Measurements from ENCODE around the gene TANC1.

TANC1 gene

GRCh38 chr2:159063677-159064076 is 95.2 kb downstream of the TANC1 start:
- no peak for DNase-seq (ENCODE audit: low read depth in 2 of 2)

- DNase-seq (ENCODE audit: low read depth in 2 of 2), result no peak
These were observed 96.2 kb downstream of the TANC1 start for GRCh38 chr2:159064446-159065301.

GRCh38 chr2:159065313-159065712 is 96.9 kb downstream of the TANC1 start:
- no peak for DNase-seq (ENCODE audit: low read depth in 2 of 2)

GRCh38 chr2:159065891-159066290 is 97.5 kb downstream of the TANC1 start:
- no peak for DNase-seq (ENCODE audit: low read depth in 2 of 2)

GRCh38 chr2:159066541-159067156 is 98.2 kb downstream of the TANC1 start:
- no peak for DNase-seq (ENCODE audit: low read depth in 2 of 2)

GRCh38 chr2:159067971-159068370 is 99.5 kb downstream of the TANC1 start:
- DNase-seq (ENCODE audit: low read depth in 2 of 2), result no peak

GRCh38 chr2:159069229-159069628 is 100.8 kb downstream of the TANC1 start:
- no peak for DNase-seq (ENCODE audit: low read depth in 2 of 2)

- no peak for DNase-seq (ENCODE audit: low read depth in 2 of 2)
These were observed 101.8 kb downstream of the TANC1 start for GRCh38 chr2:159070235-159070634.

GRCh38 chr2:159071190-159071915 is 102.9 kb downstream of the TANC1 start:
- DNase-seq (ENCODE audit: low read depth in 2 of 2), result no peak

GRCh38 chr2:159072795-159073194 is 104.4 kb downstream of the TANC1 start:
- no peak for DNase-seq (ENCODE audit: low read depth in 2 of 2)

- DNase-seq (ENCODE audit: low read depth in 2 of 2), result no peak
These were observed 104.8 kb downstream of the TANC1 start for GRCh38 chr2:159073256-159073655.

- DNase-seq (ENCODE audit: low read depth in 2 of 2), result no peak
These were observed 106.2 kb downstream of the TANC1 start for GRCh38 chr2:159074605-159075004.

- no peak for DNase-seq (ENCODE audit: low read depth in 2 of 2)
These were observed 107.3 kb downstream of the TANC1 start for GRCh38 chr2:159075727-159076126.

GRCh38 chr2:159076241-159076640 is 107.8 kb downstream of the TANC1 start:
- no peak for DNase-seq (ENCODE audit: low read depth in 2 of 2)

GRCh38 chr2:159077869-159078268 is 109.4 kb downstream of the TANC1 start:
- no peak for DNase-seq (ENCODE audit: low read depth in 2 of 2)

- no peak for DNase-seq (ENCODE audit: low read depth in 2 of 2)
These were observed 110.0 kb downstream of the TANC1 start for GRCh38 chr2:159078443-159078842.

GRCh38 chr2:159080641-159081040 is 112.2 kb downstream of the TANC1 start:
- DNase-seq (ENCODE audit: low read depth in 2 of 2), result no peak

- no peak for DNase-seq (ENCODE audit: low read depth in 2 of 2)
These were observed 113.7 kb downstream of the TANC1 start for GRCh38 chr2:159082119-159082518.

- DNase-seq (ENCODE audit: low read depth in 2 of 2), result no peak
These were observed 116.2 kb downstream of the TANC1 start for GRCh38 chr2:159084384-159085370.

GRCh38 chr2:159086342-159086741 is 117.9 kb downstream of the TANC1 start:
- no peak for DNase-seq (ENCODE audit: low read depth in 2 of 2)

- DNase-seq (ENCODE audit: low read depth in 2 of 2), result no peak
These were observed 118.4 kb downstream of the TANC1 start for GRCh38 chr2:159086826-159087225.

Data from stimulated activated CD4-positive, alpha-beta T cell treated with anti-CD3 and anti-CD28 coated beads, Interleukin-15, amount 100 ng/mL, for 48 hours (primary cell).